ENCODE measurements around the gene EYA2. TPM values are rescaled to one million over a fixed set of nuclear protein-coding genes. Genes with fewer than 3 reads are reported as not detected.

Gene EYA2
- total RNA-seq, 1 experiment from 2014 or later: 0.74 TPM

DNA sequence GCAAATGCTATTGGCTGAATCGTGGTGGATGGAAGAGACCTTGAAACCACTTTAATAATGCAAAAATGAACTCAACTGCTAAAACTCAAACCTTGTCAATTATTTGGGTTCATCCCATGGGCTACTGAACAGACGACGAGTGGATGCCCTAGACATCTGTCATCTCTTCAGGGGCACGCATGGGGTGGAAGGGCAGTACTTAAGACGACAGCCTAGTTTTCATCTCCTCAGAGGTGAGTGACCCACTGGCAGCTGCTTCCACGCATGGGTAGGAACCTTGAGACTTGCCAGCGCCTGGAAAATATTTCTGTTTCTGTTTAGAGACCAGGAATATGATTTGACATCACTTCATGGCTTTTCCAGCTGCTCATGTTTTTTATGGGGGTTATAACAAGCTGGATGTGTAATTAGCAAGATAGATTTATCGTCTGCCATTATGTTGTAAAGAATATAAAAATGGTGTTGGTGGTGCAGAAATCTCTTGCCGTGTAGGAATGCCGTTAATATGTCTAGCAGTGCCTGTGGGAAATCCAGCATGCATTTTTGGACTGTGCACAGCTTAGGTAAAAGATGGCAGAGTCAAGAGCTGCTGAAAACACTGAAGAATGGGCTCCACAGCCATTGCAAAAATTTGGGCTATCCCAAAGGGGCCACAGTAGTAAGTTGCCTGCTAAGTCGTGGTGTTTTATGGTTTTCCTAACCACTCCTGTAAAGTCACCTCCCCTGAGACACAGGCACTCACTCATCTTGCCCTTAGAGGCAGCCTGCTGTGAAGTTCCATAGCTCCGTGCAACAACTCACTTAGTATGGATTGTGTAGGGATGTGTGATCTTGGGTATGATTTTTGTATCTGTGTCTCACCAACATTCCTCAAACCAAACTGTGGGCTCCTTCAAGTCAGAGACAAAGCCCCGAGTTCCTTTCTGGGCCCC lies 203.3 kb downstream of the EYA2 start:
- Mint-ChIP-seq H3K27me3 (ENCODE audit: low read depth) (peaks cover 4% of the 10 kb centered on the region; the same call in 1 of the 2 replicates), H3K36me3 (ENCODE audit: insufficient read depth in 1 of 3, low read depth in 3 of 3) (peaks cover 0 to 3% (median 0%) of the 10 kb centered on the region in 3 experiments; a peak in 2 of 7 replicates), H3K4me3 (no peak overlapping the region), H3K27ac (no peak overlapping the region; a peak in 1 of 7 replicates), H3K4me1 (peaks cover 0 to 5% of the 10 kb centered on the region in 2 experiments; a peak in 3 of 4 replicates), H3K9me3 (peaks cover 16 to 18% of the 10 kb centered on the region in 2 experiments; a peak in 4 of 5 replicates)
- Histone ChIP-seq H2AK5ac (ENCODE audit: insufficient read length, low read length) (no peak overlapping the region), H3K27ac (ENCODE audit: insufficient read length, low read depth, low read length) (no peak overlapping the region), H3K14ac (ENCODE audit: insufficient read depth, low read length) (no peak overlapping the region), H3K9me3 (ENCODE audit: control insufficient read depth, low read depth, low read length) (no peaks in the 10 kb centered on the region), H3K4me1 (ENCODE audit: insufficient read depth, low read length) (no peaks in the 10 kb centered on the region), H3K4ac (ENCODE audit: low read depth, low read length) (no peak overlapping the region), H2BK20ac (ENCODE audit: low read depth, low read length, poor library complexity, severe bottlenecking) (no peak overlapping the region), H3K27me3 (ENCODE audit: insufficient read depth, low read length) (no peaks in the 10 kb centered on the region), H2BK120ac (ENCODE audit: low read depth, low read length, poor library complexity, severe bottlenecking) (no peak overlapping the region), H3T11ph (ENCODE audit: low read length) (no peak overlapping the region), H4K91ac (ENCODE audit: insufficient read length, low read depth, low read length) (no peak overlapping the region), H4K5ac (ENCODE audit: insufficient read length, low read depth, low read length) (no peak overlapping the region), H2BK12ac (ENCODE audit: insufficient read length, low read depth, low read length) (no peak overlapping the region), H3K56ac (ENCODE audit: insufficient read length, low read depth, low read length) (no peak overlapping the region), H3K23ac (ENCODE audit: insufficient read length, low read depth, low read length) (no peak overlapping the region), H3K23me2 (ENCODE audit: insufficient read length, low read depth, low read length, poor library complexity, severe bottlenecking) (no peaks in the 10 kb centered on the region), H2BK15ac (ENCODE audit: low read depth, low read length) (no peak overlapping the region), H3K9ac (ENCODE audit: extremely low read depth, insufficient read length, low read length) (no peak overlapping the region), H4K8ac (replicated peaks; ENCODE audit: insufficient read length, low read depth, low read length) (no peak overlapping the region), H3K18ac (ENCODE audit: insufficient read length, low read depth, low read length) (no peak overlapping the region), H3K4me2 (ENCODE audit: insufficient read depth, insufficient read length, low read length) (no peak overlapping the region), H2AFZ (ENCODE audit: low read length) (no peak overlapping the region), H3K79me1 (ENCODE audit: insufficient read depth, low read depth, low read length, poor library complexity, severe bottlenecking) (no peaks in the 10 kb centered on the region), H2BK5ac (ENCODE audit: insufficient read length, low read length) (no peak overlapping the region), H3K79me2 (ENCODE audit: insufficient read depth, low read length) (no peaks in the 10 kb centered on the region), H4K20me1 (ENCODE audit: control insufficient read depth, insufficient read depth, insufficient read length) (no peaks in the 10 kb centered on the region)
- DNase-seq: no peak
- no CpG with 5 or more reads among the region's 13 CpGs for WGBS (ENCODE audit: extremely low coverage, insufficient read length, low lambda C conversion rate)
- TF ChIP-seq, protein P1, sequence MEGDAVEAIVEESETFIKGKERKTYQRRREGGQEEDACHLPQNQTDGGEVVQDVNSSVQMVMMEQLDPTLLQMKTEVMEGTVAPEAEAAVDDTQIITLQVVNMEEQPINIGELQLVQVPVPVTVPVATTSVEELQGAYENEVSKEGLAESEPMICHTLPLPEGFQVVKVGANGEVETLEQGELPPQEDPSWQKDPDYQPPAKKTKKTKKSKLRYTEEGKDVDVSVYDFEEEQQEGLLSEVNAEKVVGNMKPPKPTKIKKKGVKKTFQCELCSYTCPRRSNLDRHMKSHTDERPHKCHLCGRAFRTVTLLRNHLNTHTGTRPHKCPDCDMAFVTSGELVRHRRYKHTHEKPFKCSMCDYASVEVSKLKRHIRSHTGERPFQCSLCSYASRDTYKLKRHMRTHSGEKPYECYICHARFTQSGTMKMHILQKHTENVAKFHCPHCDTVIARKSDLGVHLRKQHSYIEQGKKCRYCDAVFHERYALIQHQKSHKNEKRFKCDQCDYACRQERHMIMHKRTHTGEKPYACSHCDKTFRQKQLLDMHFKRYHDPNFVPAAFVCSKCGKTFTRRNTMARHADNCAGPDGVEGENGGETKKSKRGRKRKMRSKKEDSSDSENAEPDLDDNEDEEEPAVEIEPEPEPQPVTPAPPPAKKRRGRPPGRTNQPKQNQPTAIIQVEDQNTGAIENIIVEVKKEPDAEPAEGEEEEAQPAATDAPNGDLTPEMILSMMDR (conservative IDR thresholded peaks at IDR 0.05): no peak
